Stomach (tissue), 4 donors: Measurements from ENCODE around the gene BCAS2.

Source experiments
- POLR2A ChIP-seq, 4 donors: fragments of 450-650 bp; IDR thresholded peaks; one replicate each; pipeline ENCODE4 v1.6.1; 2016; ENCODE audit warnings: antibody characterized with exemption in 4 of 4, control low read depth in 2 of 4, mild to moderate bottlenecking in 1 of 4, moderate library complexity in 1 of 4
- POLR2AphosphoS5 ChIP-seq, 3 donors: sonication (generic); formaldehyde crosslinking; IDR thresholded peaks; one replicate each; pipeline ENCODE4 v1.6.1; 2016; ENCODE audit warnings: antibody characterized with exemption in 3 of 3
- TF ChIP-seq, protein P1 (sequence below), 7 experiments: fragments of 450-650 bp in 4 of 7; fragments of 200-600 bp in 3 of 7; sonication (generic) in 3 of 7; IDR thresholded peaks; one replicate each; pipeline ENCODE4 v1.5.1; 2016 to 2019; ENCODE audit warnings: antibody characterized with exemption in 7 of 7, control low read depth in 2 of 7, mild to moderate bottlenecking in 1 of 7

DNA sequence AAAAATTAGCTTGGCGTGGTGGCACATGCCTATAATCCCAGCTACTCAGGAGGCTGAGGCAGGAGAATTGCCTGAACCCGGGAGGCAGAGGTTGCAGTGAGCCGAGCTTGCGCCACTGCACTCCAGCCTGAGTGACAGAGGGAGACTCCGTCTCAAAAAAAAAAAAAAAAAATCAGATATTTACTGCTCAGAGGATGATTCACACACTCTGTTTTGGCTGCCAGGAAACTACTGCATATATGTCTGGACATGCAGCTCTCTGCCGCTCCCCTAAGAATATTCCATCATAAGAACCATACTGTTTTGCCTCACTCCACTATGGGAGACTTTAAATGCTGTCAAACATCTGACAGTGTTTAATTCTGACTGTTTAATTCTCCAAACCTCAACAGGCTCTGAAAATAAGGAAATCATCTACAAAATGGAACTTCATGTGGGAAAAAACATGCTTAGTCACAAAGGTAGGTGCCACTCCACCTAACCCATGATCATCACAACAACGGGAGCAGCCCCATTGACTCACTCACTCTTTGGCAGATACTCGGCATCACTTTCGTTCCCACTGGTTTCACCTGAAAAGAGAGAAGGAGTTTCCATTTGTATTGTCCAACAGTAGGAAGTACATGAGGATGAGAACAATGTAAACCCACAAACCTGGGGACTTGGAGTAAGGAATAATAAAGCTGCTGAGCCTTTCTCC is 29.3 kb upstream of the BCAS2 start:
- TF ChIP-seq, protein P1, sequence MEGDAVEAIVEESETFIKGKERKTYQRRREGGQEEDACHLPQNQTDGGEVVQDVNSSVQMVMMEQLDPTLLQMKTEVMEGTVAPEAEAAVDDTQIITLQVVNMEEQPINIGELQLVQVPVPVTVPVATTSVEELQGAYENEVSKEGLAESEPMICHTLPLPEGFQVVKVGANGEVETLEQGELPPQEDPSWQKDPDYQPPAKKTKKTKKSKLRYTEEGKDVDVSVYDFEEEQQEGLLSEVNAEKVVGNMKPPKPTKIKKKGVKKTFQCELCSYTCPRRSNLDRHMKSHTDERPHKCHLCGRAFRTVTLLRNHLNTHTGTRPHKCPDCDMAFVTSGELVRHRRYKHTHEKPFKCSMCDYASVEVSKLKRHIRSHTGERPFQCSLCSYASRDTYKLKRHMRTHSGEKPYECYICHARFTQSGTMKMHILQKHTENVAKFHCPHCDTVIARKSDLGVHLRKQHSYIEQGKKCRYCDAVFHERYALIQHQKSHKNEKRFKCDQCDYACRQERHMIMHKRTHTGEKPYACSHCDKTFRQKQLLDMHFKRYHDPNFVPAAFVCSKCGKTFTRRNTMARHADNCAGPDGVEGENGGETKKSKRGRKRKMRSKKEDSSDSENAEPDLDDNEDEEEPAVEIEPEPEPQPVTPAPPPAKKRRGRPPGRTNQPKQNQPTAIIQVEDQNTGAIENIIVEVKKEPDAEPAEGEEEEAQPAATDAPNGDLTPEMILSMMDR (IDR thresholded peaks at IDR 0.05) = no peak
- no peak for TF ChIP-seq POLR2A (IDR thresholded peaks at IDR 0.05)
- TF ChIP-seq POLR2AphosphoS5 (IDR thresholded peaks at IDR 0.05) = no peak
